WTC11 (cell line): Measurements from ENCODE around the gene TAS1R2. TPM values are rescaled to one million over a fixed set of nuclear protein-coding genes. Genes with fewer than 3 reads are reported as not detected.

Experiments used
- ATAC-seq: fragments of 200-7000 bp; cut with Tn5 transposase; 2 replicates; pipeline ENCODE4 v1.10.0; 2021; ENCODE audit warnings: mild to moderate bottlenecking, moderate library complexity
- CTCF ChIA-PET: fragments of 300-600 bp; sonication (Branson Sonifier 250); formaldehyde crosslinking; loops from one replicate; lab custom pipeline; 2021; ENCODE audit warnings: antibody characterized with exemption; lab: Charles Lee
- POLR2A ChIA-PET: fragments of 350-600 bp; sonication (Branson Sonifier 250); formaldehyde crosslinking; loops from one replicate; lab custom pipeline; 2021; ENCODE audit warnings: antibody characterized with exemption; lab: Charles Lee
- DNase-seq: peaks from one replicate; pipeline ENCODE4 v3.0.0; 2021; ENCODE audit warnings: low spot score
- H3K27ac Mint-ChIP-seq: 2 replicates; pipeline ENCODE4 v1.8.0; 2021; ENCODE audit warnings: mixed read lengths
- H3K27me3 Mint-ChIP-seq: 2 replicates; pipeline ENCODE4 v1.8.0; 2021; ENCODE audit warnings: low read depth, mild to moderate bottlenecking, moderate library complexity, mixed read lengths
- H3K36me3 Mint-ChIP-seq: 2 replicates; pipeline ENCODE4 v1.8.0; 2021; ENCODE audit warnings: mixed read lengths
- H3K4me1 Mint-ChIP-seq: 2 replicates; pipeline ENCODE4 v1.8.0; 2022; ENCODE audit warnings: mixed read lengths
- H3K4me3 Mint-ChIP-seq: 2 replicates; pipeline ENCODE4 v1.8.0; 2021; ENCODE audit warnings: mild to moderate bottlenecking, moderate library complexity, mixed read lengths
- H3K9me3 Mint-ChIP-seq: 2 replicates; pipeline ENCODE4 v1.8.0; 2021; ENCODE audit warnings: mixed read lengths
- E2F4 ChIP-seq: sonication (generic); formaldehyde crosslinking; IDR thresholded peaks from 2 replicates; pipeline ENCODE4 v1.8.1; 2022; ENCODE audit warnings: low read depth, mild to moderate bottlenecking, moderate library complexity, missing genetic modification reagents, borderline replicate concordance
- ETV6 ChIP-seq: sonication (generic); formaldehyde crosslinking; IDR thresholded peaks from 2 replicates; pipeline ENCODE4 v1.8.1; 2022; ENCODE audit warnings: mild to moderate bottlenecking, missing genetic modification reagents
- FOXP4 ChIP-seq: sonication (generic); formaldehyde crosslinking; IDR thresholded peaks from 2 replicates; pipeline ENCODE4 v1.8.0; 2022; ENCODE audit warnings: mild to moderate bottlenecking, missing genetic modification reagents
- HMGA2 ChIP-seq: fragments of 250-450 bp; sonication (Bioruptor Pico); IDR thresholded peaks from 2 replicates; pipeline ENCODE4 v1.4.0; 2021; ENCODE audit warnings: mild to moderate bottlenecking, moderate library complexity
- HMGXB4 ChIP-seq: sonication (generic); formaldehyde crosslinking; IDR thresholded peaks from 2 replicates; pipeline ENCODE4 v1.8.1; 2023; ENCODE audit warnings: mild to moderate bottlenecking, moderate library complexity, missing genetic modification reagents
- JUN ChIP-seq: sonication (generic); formaldehyde crosslinking; IDR thresholded peaks from 2 replicates; pipeline ENCODE4 v1.8.0; 2023; ENCODE audit warnings: mild to moderate bottlenecking, missing genetic modification reagents
- ZNF232 ChIP-seq: sonication (generic); formaldehyde crosslinking; IDR thresholded peaks from 2 replicates; pipeline ENCODE4 v1.8.0; 2022; ENCODE audit warnings: mild to moderate bottlenecking, missing genetic modification reagents
- ZNF416 ChIP-seq: fragments of 250-450 bp; sonication (Bioruptor Pico); IDR thresholded peaks from 2 replicates; pipeline ENCODE4 v1.9.0; 2021; ENCODE audit warnings: mild to moderate bottlenecking, inconsistent platforms
- ZNF423 ChIP-seq: fragments of 250-450 bp; sonication (Bioruptor Pico); IDR thresholded peaks from 2 replicates; pipeline ENCODE4 v2.1.2; 2022; ENCODE audit warnings: mild to moderate bottlenecking, moderate library complexity
- total RNA-seq: library from RNA; stranded (reverse); gene quantifications from 3 replicates; pipeline ENCODE4 v1.2.3, GENCODE V29; 2021
- TF ChIP-seq, protein P1 (sequence below): sonication (generic); formaldehyde crosslinking; IDR thresholded peaks from 2 replicates; pipeline ENCODE4 v1.8.0; 2022; ENCODE audit warnings: mild to moderate bottlenecking, missing genetic modification reagents
- TF ChIP-seq, protein P2 (sequence below): fragments of 250-450 bp; sonication (Bioruptor Pico); IDR thresholded peaks from 2 replicates; pipeline ENCODE4 v1.8.0; 2021; ENCODE audit warnings: mild to moderate bottlenecking
- TF ChIP-seq, protein P3 (sequence below): sonication (generic); formaldehyde crosslinking; IDR thresholded peaks from 2 replicates; pipeline ENCODE4 v1.8.0; 2022; ENCODE audit warnings: mild to moderate bottlenecking, missing genetic modification reagents
- TF ChIP-seq, protein P4 (sequence below): fragments of 250-450 bp; sonication (Bioruptor Pico); IDR thresholded peaks from 2 replicates; pipeline ENCODE4 v1.9.0; 2021; ENCODE audit warnings: mild to moderate bottlenecking
- TF ChIP-seq, protein P5 (sequence below): sonication (generic); formaldehyde crosslinking; IDR thresholded peaks from 2 replicates; pipeline ENCODE4 v1.8.1; 2022; ENCODE audit warnings: low read depth, missing genetic modification reagents, borderline replicate concordance

TAS1R2 gene
- total RNA-seq, 1 experiment from 2014 or later: not detected

GRCh38 chr1:18811733-18812452 lies 47.6 kb downstream of the TAS1R2 start:
- ChIA-PET POLR2A (no interaction called here), CTCF (interaction anchor here (1.0 to 2.5 kb wide), 4 partner anchors 9 to 215 kb away, joined by 3 to 15 read pairs (median 8); no protein-coding TSS in a partner anchor)
- H3K4me1 Mint-ChIP-seq: peaks cover 8% of the 10 kb centered on the region; the same call in 1 of the 2 replicates
- no peak for DNase-seq
- no peaks in the 10 kb centered on the region for H3K9me3 Mint-ChIP-seq
- no peaks in the 10 kb centered on the region; the same call in 1 of the 2 replicates for H3K27me3 Mint-ChIP-seq
- H3K36me3 Mint-ChIP-seq: no peaks in the 10 kb centered on the region
- TF ChIP-seq, protein P1, sequence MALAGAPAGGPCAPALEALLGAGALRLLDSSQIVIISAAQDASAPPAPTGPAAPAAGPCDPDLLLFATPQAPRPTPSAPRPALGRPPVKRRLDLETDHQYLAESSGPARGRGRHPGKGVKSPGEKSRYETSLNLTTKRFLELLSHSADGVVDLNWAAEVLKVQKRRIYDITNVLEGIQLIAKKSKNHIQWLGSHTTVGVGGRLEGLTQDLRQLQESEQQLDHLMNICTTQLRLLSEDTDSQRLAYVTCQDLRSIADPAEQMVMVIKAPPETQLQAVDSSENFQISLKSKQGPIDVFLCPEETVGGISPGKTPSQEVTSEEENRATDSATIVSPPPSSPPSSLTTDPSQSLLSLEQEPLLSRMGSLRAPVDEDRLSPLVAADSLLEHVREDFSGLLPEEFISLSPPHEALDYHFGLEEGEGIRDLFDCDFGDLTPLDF (CRISPR knock-in tag): no peak
- TF ChIP-seq, protein P2, sequence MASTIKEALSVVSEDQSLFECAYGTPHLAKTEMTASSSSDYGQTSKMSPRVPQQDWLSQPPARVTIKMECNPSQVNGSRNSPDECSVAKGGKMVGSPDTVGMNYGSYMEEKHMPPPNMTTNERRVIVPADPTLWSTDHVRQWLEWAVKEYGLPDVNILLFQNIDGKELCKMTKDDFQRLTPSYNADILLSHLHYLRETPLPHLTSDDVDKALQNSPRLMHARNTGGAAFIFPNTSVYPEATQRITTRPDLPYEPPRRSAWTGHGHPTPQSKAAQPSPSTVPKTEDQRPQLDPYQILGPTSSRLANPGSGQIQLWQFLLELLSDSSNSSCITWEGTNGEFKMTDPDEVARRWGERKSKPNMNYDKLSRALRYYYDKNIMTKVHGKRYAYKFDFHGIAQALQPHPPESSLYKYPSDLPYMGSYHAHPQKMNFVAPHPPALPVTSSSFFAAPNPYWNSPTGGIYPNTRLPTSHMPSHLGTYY (CRISPR knock-in tag): no peak
- TF ChIP-seq, protein P3, sequence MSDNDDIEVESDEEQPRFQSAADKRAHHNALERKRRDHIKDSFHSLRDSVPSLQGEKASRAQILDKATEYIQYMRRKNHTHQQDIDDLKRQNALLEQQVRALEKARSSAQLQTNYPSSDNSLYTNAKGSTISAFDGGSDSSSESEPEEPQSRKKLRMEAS (CRISPR knock-in tag): no peak
- TF ChIP-seq ZNF423 (CRISPR knock-in tag): no peak
- no peak for TF ChIP-seq ETV6
- TF ChIP-seq HMGXB4: no peak
- ATAC-seq: no peak
- H3K27ac Mint-ChIP-seq: no peak overlapping the region
- no peak overlapping the region for H3K4me3 Mint-ChIP-seq

DNA sequence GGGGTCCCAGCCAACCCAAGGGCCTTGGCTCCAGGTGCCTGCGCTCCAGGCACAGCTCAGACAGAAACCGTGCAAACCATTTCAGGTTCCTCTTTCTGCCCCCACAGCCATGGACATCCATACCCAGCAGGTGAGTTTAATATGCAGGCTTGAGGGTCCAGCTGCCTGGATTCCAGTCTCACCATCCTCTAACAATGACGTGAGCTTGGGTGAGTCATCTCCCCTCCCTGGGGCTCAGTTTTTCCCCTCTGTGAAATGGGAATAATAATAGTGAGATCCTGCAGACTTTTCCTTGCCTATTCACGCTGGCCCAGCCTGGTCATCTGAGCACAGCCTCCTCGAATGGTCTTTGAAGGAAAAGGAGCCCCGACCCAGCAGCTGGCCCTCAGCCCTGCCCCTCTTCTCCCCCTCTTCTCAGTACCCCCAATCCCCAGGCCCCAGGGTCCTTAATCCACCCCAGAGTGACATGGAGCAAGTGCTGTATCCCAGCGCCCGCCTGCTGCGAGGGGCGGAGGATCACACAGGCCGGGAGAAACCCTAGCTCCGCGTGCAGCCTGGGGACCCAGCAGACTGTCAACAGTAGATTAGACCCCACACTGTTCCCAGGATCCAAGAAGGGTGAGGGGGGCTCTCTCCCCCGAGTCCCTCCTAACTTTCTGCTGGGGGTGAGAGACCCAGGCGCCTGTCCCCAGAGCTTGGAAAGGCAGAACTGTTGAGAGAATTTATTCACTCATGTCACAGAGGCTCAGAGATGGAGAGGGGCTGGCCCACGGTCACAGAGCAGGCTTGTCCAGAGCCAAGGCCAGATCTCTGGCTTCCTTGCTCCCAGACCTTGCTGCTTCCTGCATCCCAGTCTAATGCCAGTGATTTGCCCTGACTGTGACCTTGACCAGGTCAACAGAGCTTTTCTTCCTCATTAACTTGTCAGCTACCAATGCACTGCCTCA lies 49.2 kb downstream of the TAS1R2 start:
- CTCF ChIA-PET: interaction anchor here (1.0 to 2.5 kb wide), 7 partner anchors 11 to 213 kb away, joined by 3 to 15 read pairs (median 4); no protein-coding TSS in a partner anchor
- no peak for TF ChIP-seq JUN (CRISPR knock-in tag)
- TF ChIP-seq ETV6: no peak
- no peak for TF ChIP-seq HMGXB4
- no peak for TF ChIP-seq HMGA2 (CRISPR knock-in tag)
- no peak for TF ChIP-seq ZNF416 (CRISPR knock-in tag)
- TF ChIP-seq, protein P4, sequence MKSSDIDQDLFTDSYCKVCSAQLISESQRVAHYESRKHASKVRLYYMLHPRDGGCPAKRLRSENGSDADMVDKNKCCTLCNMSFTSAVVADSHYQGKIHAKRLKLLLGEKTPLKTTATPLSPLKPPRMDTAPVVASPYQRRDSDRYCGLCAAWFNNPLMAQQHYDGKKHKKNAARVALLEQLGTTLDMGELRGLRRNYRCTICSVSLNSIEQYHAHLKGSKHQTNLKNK: no peak
- TF ChIP-seq ZNF232: no peak
- TF ChIP-seq FOXP4 (CRISPR knock-in tag): no peak
- TF ChIP-seq, protein P5, sequence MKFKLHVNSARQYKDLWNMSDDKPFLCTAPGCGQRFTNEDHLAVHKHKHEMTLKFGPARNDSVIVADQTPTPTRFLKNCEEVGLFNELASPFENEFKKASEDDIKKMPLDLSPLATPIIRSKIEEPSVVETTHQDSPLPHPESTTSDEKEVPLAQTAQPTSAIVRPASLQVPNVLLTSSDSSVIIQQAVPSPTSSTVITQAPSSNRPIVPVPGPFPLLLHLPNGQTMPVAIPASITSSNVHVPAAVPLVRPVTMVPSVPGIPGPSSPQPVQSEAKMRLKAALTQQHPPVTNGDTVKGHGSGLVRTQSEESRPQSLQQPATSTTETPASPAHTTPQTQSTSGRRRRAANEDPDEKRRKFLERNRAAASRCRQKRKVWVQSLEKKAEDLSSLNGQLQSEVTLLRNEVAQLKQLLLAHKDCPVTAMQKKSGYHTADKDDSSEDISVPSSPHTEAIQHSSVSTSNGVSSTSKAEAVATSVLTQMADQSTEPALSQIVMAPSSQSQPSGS (CRISPR knock-in tag): no peak
- no peak for TF ChIP-seq E2F4 (CRISPR knock-in tag)
- TF ChIP-seq, all 79 proteins: peak for 0
- POLR2A ChIA-PET: no interaction called here
- no peak for DNase-seq
- no peaks in the 10 kb centered on the region; the same call in 1 of the 2 replicates for H3K27me3 Mint-ChIP-seq
- no peak for ATAC-seq
- no peaks in the 10 kb centered on the region for H3K36me3 Mint-ChIP-seq
- H3K27ac Mint-ChIP-seq: no peak overlapping the region
- peaks cover 8% of the 10 kb centered on the region; the same call in 1 of the 2 replicates for H3K4me1 Mint-ChIP-seq
- H3K4me3 Mint-ChIP-seq: no peak overlapping the region
- no peaks in the 10 kb centered on the region for H3K9me3 Mint-ChIP-seq
